H9 (cell line): ENCODE data around the gene LINC01488. TPM values are rescaled to one million over a fixed set of nuclear protein-coding genes. Genes with fewer than 3 reads are reported as not detected.

Experiments
- DNase-seq: peaks from one replicate; pipeline ENCODE4 v3.0.0-alpha.2; 2017
- H2AFZ ChIP-seq: one replicate; pipeline ENCODE4 v1.6.1; 2013; ENCODE audit warnings: mild to moderate bottlenecking, low read length, control low read depth, moderate library complexity
- H2AK5ac ChIP-seq: 2 replicates; pipeline ENCODE4 v1.6.1; 2013; ENCODE audit warnings: low read length, control low read depth, mixed read lengths; ENCODE audit not compliant: insufficient read length
- H2BK120ac ChIP-seq: one replicate; pipeline ENCODE4 v1.6.1; 2013; ENCODE audit warnings: low read depth, mild to moderate bottlenecking, low read length, control low read depth, inconsistent platforms; ENCODE audit not compliant: poor library complexity, severe bottlenecking
- H2BK12ac ChIP-seq: 2 replicates; pipeline ENCODE4 v1.6.1; 2013; ENCODE audit warnings: low read length, control low read depth, mixed read lengths, low read depth; ENCODE audit not compliant: insufficient read length
- H2BK15ac ChIP-seq: 2 replicates; pipeline ENCODE4 v1.6.1; 2013; ENCODE audit warnings: low read depth, low read length, control low read depth
- H2BK20ac ChIP-seq: one replicate; pipeline ENCODE4 v1.6.1; 2013; ENCODE audit warnings: low read depth, mild to moderate bottlenecking, low read length, control low read depth, inconsistent platforms; ENCODE audit not compliant: poor library complexity, severe bottlenecking
- H2BK5ac ChIP-seq: 2 replicates; pipeline ENCODE4 v1.6.1; 2013; ENCODE audit warnings: low read length, control low read depth, mixed read lengths; ENCODE audit not compliant: insufficient read length
- H3K14ac ChIP-seq: 2 replicates; pipeline ENCODE4 v1.6.1; 2013; ENCODE audit warnings: low read length, control low read depth; ENCODE audit not compliant: insufficient read depth
- H3K18ac ChIP-seq: 2 replicates; pipeline ENCODE4 v1.6.1; 2013; ENCODE audit warnings: low read depth, mild to moderate bottlenecking, mixed read lengths, low read length, control low read depth; ENCODE audit not compliant: insufficient read length
- H3K23ac ChIP-seq: 2 replicates; pipeline ENCODE4 v1.6.1; 2013; ENCODE audit warnings: low read length, control low read depth, mixed read lengths, low read depth; ENCODE audit not compliant: insufficient read length
- H3K23me2 ChIP-seq: 2 replicates; pipeline ENCODE4 v1.6.1; 2013; ENCODE audit warnings: low read depth, mild to moderate bottlenecking, mixed read lengths, low read length, control low read depth; ENCODE audit not compliant: insufficient read length, poor library complexity, severe bottlenecking
- H3K27ac ChIP-seq: 2 replicates; pipeline ENCODE4 v1.5.1; 2013; ENCODE audit warnings: low read length, control low read depth, mixed read lengths, low read depth; ENCODE audit not compliant: insufficient read length
- H3K27me3 ChIP-seq: 2 replicates; pipeline ENCODE4 v1.6.1; 2013; ENCODE audit warnings: low read length, control low read depth, inconsistent platforms; ENCODE audit not compliant: insufficient read depth
- H3K4ac ChIP-seq: 2 replicates; pipeline ENCODE4 v1.6.1; 2013; ENCODE audit warnings: low read depth, mild to moderate bottlenecking, control low read depth, inconsistent platforms, low read length, moderate library complexity
- H3K4me1 ChIP-seq: 2 replicates; pipeline ENCODE4 v1.6.1; 2013; ENCODE audit warnings: low read length, control low read depth, inconsistent platforms; ENCODE audit not compliant: insufficient read depth
- H3K4me2 ChIP-seq: 2 replicates; pipeline ENCODE4 v1.6.1; 2013; ENCODE audit warnings: low read length, control low read depth, mixed read lengths; ENCODE audit not compliant: insufficient read length, insufficient read depth
- H3K56ac ChIP-seq: 2 replicates; pipeline ENCODE4 v1.6.1; 2013; ENCODE audit warnings: low read depth, mild to moderate bottlenecking, mixed read lengths, low read length, control low read depth; ENCODE audit not compliant: insufficient read length
- H3K79me1 ChIP-seq: 2 replicates; pipeline ENCODE4 v1.6.1; 2013; ENCODE audit warnings: low read depth, mild to moderate bottlenecking, moderate library complexity, low read length, control low read depth, inconsistent platforms; ENCODE audit not compliant: insufficient read depth, poor library complexity, severe bottlenecking
- H3K79me2 ChIP-seq: 2 replicates; pipeline ENCODE4 v1.6.1; 2013; ENCODE audit warnings: low read length, control low read depth, inconsistent platforms; ENCODE audit not compliant: insufficient read depth
- H3K9ac ChIP-seq: 2 replicates; pipeline ENCODE4 v1.6.1; 2013; ENCODE audit warnings: low read length, control low read depth, mixed read lengths; ENCODE audit not compliant: insufficient read length; ENCODE audit errors: extremely low read depth
- H3K9me3 ChIP-seq: one replicate; pipeline ENCODE4 v1.6.1; 2013; ENCODE audit warnings: low read depth, low read length, inconsistent platforms; ENCODE audit not compliant: control insufficient read depth
- H3T11ph ChIP-seq: one replicate; pipeline ENCODE4 v1.6.1; 2013; ENCODE audit warnings: mild to moderate bottlenecking, low read length, control low read depth, inconsistent platforms
- H4K20me1 ChIP-seq: one replicate; pipeline ENCODE4 v1.6.1; 2013; ENCODE audit not compliant: control insufficient read depth, insufficient read length, insufficient read depth
- H4K5ac ChIP-seq: 2 replicates; pipeline ENCODE4 v1.6.1; 2013; ENCODE audit warnings: low read depth, mild to moderate bottlenecking, mixed read lengths, low read length, control low read depth; ENCODE audit not compliant: insufficient read length
- H4K8ac ChIP-seq: replicated peaks from 2 replicates; pipeline ENCODE4 v1.6.1; 2013; ENCODE audit warnings: low read length, control low read depth, mixed read lengths, low read depth; ENCODE audit not compliant: insufficient read length
- H4K91ac ChIP-seq: 2 replicates; pipeline ENCODE4 v1.6.1; 2013; ENCODE audit warnings: low read depth, mild to moderate bottlenecking, moderate library complexity, mixed read lengths, low read length, control low read depth; ENCODE audit not compliant: insufficient read length
- H3K27ac Mint-ChIP-seq, 3 experiments: 2 replicates in 2 of 3; 3 replicates in 1 of 3; pipeline ENCODE4 v1.8.0; 2020 to 2021; ENCODE audit warnings: mixed read lengths in 3 of 3, mild to moderate bottlenecking in 1 of 3, moderate library complexity in 1 of 3
- H3K27me3 Mint-ChIP-seq: 2 replicates; pipeline ENCODE4 v1.8.0; 2021; ENCODE audit warnings: low read depth, mild to moderate bottlenecking, moderate library complexity, mixed read lengths
- H3K36me3 Mint-ChIP-seq, 3 experiments: 2 replicates in 2 of 3; 3 replicates in 1 of 3; pipeline ENCODE4 v1.8.0; 2020 to 2021; ENCODE audit warnings: low read depth in 3 of 3, mixed read lengths in 3 of 3; ENCODE audit not compliant: insufficient read depth in 1 of 3
- H3K4me1 Mint-ChIP-seq, 2 experiments: 2 replicates each; pipeline ENCODE4 v1.8.0; 2020; ENCODE audit warnings: mixed read lengths in 2 of 2
- H3K4me3 Mint-ChIP-seq, 2 experiments: 2 replicates in 1 of 2; 3 replicates in 1 of 2; pipeline ENCODE4 v1.8.0; 2020 to 2021; ENCODE audit warnings: mild to moderate bottlenecking in 2 of 2, mixed read lengths in 2 of 2, moderate library complexity in 1 of 2
- H3K9me3 Mint-ChIP-seq, 2 experiments: 2 replicates in 1 of 2; 3 replicates in 1 of 2; pipeline ENCODE4 v1.8.0; 2020; ENCODE audit warnings: mild to moderate bottlenecking in 2 of 2, mixed read lengths in 2 of 2, moderate library complexity in 1 of 2
- WGBS: extraction: QIAGEN DNeasy Blood & Tissue Kit; methylation state at CpG from one replicate; pipeline ENCODE4 v1.1.7; 2013; ENCODE audit warnings: missing lambda C conversion rate, low lambda C conversion rate, mixed read lengths; ENCODE audit not compliant: insufficient read length; ENCODE audit errors: extremely low coverage; 5-methylcytosine and 5-hydroxymethylcytosine counted together
- total RNA-seq: library from RNA; stranded (reverse); gene quantifications from 2 replicates; pipeline ENCODE4 v1.2.1, GENCODE V29; 2021
- TF ChIP-seq, protein P1 (sequence below): fragments of 200-600 bp; sonication (generic); conservative IDR thresholded peaks from 3 replicates; pipeline ENCODE4 v1.8.0; 2021; ENCODE audit warnings: antibody characterized with exemption, mild to moderate bottlenecking

Gene LINC01488
- total RNA-seq, 1 experiment from 2014 or later = not detected

DNA sequence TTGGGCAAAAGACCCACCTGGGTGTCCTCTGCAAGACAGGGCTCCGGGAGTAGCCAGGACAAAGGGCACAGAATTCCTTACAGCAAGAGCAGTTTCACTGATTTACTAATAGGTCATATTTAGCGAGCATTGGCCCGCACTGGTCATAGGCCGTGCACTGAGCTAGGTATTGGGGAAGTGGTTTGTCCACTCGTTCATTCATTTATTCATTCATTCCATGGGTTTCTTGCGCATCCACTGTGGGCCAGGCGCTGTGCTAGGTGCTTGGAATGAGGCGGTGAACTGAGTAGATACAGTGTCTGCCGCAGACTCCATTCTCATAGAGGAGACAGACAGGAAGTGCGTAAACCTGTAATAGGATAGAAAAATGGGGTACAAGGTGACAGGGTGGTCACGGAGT is 13.2 kb upstream of the LINC01488 start:
- H3K27ac ChIP-seq = no peak overlapping the region
- no peaks in the 10 kb centered on the region for H3K23me2 ChIP-seq
- no peak overlapping the region for H3K4ac ChIP-seq
- peaks cover under 1% of the 10 kb centered on the region in 2 experiments; a peak in 1 of 5 replicates for H3K9me3 Mint-ChIP-seq
- DNase-seq = no peak
- H3K4me2 ChIP-seq = no peak overlapping the region
- no peaks in the 10 kb centered on the region for H4K20me1 ChIP-seq
- H3T11ph ChIP-seq = no peak overlapping the region
- H4K5ac ChIP-seq = no peak overlapping the region
- no peaks in the 10 kb centered on the region for H3K4me1 ChIP-seq
- H4K8ac ChIP-seq = no peak overlapping the region
- no peak overlapping the region for H3K56ac ChIP-seq
- H2AK5ac ChIP-seq = no peak overlapping the region
- H3K27ac Mint-ChIP-seq = no peak overlapping the region
- WGBS = no CpG with 5 or more reads among the region's 11 CpGs
- H3K36me3 Mint-ChIP-seq = peaks cover 0 to 2% (median under 1%) of the 10 kb centered on the region in 3 experiments; a peak in 5 of 7 replicates
- no peaks in the 10 kb centered on the region for H3K79me2 ChIP-seq
- no peak overlapping the region for H3K4me3 Mint-ChIP-seq
- H3K23ac ChIP-seq = no peak overlapping the region
- no peak overlapping the region for H3K14ac ChIP-seq
- no peak overlapping the region for H4K91ac ChIP-seq
- TF ChIP-seq, protein P1, sequence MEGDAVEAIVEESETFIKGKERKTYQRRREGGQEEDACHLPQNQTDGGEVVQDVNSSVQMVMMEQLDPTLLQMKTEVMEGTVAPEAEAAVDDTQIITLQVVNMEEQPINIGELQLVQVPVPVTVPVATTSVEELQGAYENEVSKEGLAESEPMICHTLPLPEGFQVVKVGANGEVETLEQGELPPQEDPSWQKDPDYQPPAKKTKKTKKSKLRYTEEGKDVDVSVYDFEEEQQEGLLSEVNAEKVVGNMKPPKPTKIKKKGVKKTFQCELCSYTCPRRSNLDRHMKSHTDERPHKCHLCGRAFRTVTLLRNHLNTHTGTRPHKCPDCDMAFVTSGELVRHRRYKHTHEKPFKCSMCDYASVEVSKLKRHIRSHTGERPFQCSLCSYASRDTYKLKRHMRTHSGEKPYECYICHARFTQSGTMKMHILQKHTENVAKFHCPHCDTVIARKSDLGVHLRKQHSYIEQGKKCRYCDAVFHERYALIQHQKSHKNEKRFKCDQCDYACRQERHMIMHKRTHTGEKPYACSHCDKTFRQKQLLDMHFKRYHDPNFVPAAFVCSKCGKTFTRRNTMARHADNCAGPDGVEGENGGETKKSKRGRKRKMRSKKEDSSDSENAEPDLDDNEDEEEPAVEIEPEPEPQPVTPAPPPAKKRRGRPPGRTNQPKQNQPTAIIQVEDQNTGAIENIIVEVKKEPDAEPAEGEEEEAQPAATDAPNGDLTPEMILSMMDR = no peak
- peaks cover 28% of the 10 kb centered on the region for H3K27me3 Mint-ChIP-seq
- H3K79me1 ChIP-seq = no peaks in the 10 kb centered on the region
- no peak overlapping the region for H3K18ac ChIP-seq
- H2BK15ac ChIP-seq = no peak overlapping the region
- H2BK120ac ChIP-seq = no peak overlapping the region
- no peak overlapping the region for H2BK12ac ChIP-seq
- H3K9ac ChIP-seq = no peak overlapping the region
- H2BK20ac ChIP-seq = no peak overlapping the region
- no peaks in the 10 kb centered on the region for H3K9me3 ChIP-seq
- H2BK5ac ChIP-seq = no peak overlapping the region
- H3K27me3 ChIP-seq = no peaks in the 10 kb centered on the region
- H2AFZ ChIP-seq = no peak overlapping the region
- peaks cover 18 to 20% of the 10 kb centered on the region in 2 experiments for H3K4me1 Mint-ChIP-seq
